PFSK-1 (cell line): ENCODE data around the gene SPTBN1.

Source experiments
- FOXP2 ChIP-seq: optimal IDR thresholded peaks from 2 replicates; pipeline ENCODE3; 2011; ENCODE audit warnings: borderline replicate concordance, control low read depth, inconsistent platforms; ENCODE audit not compliant: insufficient read depth; ENCODE audit errors: extremely low read length, extremely low read depth
- POLR2AphosphoS5 ChIP-seq: IDR thresholded peaks from 2 replicates; pipeline ENCODE4 v1.6.1; 2012; ENCODE audit warnings: low read depth, mild to moderate bottlenecking, control low read depth, low read length, moderate library complexity
- REST ChIP-seq, 2 experiments: IDR thresholded peaks; 2 replicates each; pipeline versions ENCODE4 v1.6.1 to v1.8.0; 2011 to 2012; ENCODE audit warnings: low read depth in 2 of 2, low read length in 2 of 2, control low read depth in 1 of 2, inconsistent platforms in 1 of 2, mild to moderate bottlenecking in 1 of 2, moderate library complexity in 1 of 2; ENCODE audit not compliant: insufficient read depth in 1 of 2
- SIN3A ChIP-seq: IDR thresholded peaks from 2 replicates; pipeline ENCODE4 v1.6.1; 2012; ENCODE audit warnings: mild to moderate bottlenecking, low read length, moderate library complexity, borderline replicate concordance; ENCODE audit not compliant: insufficient read depth
- TAF1 ChIP-seq: IDR thresholded peaks from 2 replicates; pipeline ENCODE4 v1.6.1; 2012; ENCODE audit warnings: low read length, control low read depth, borderline replicate concordance; ENCODE audit not compliant: insufficient read depth

SPTBN1 gene

GRCh38 chr2:54579061-54579681 is 123.0 kb downstream of the SPTBN1 start:
- TF ChIP-seq REST (IDR thresholded peaks at IDR 0.05; ENCODE audit: insufficient read depth in 1 of 2, low read depth in 2 of 2, low read length in 2 of 2) (no peak), SIN3A (no peak), TAF1 (no peak), FOXP2 (no peak), POLR2AphosphoS5 (no peak)

DNA sequence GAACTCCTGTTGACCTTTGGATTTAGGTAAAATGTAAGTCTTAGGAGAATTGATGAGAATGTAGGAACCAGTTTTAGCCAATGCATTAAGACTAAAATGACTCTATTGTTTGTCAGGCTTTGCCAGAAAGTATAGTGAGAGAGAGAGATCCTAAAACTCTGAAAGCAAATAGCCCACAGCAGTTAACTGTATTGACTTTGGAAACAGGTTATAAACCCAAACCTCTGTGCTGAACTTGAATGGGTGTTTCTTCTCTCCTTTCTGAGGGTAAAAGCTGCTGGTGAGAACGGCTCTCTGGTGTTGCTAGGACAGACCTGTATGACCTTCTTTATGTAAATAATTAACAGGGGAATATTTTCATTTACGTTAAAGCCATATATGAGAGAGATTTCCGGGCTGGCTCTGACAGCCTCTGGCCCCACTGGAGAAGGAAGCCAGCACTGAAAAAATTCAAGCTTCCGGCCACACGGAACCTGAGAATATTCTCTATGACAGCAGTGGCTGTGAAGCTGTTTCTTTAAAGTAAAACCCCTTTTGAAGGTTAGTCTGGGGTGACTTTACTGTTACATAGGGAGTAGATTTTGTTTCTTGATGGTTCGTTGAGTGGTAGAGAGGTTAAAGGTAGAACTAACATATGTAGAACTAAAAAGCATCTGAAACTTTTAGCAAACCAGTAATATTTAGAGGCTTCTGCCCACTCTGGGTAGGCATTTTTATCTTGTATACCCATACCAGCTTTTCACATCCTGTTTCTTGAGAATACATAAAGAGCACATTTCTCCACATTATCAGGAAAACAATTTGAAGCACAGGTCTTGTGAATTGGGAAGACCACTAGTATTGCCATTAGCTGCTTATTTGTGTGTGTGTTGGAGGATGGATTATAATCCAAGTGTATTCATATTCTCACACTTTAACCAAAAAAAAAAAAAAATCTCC is 123.8 kb downstream of the SPTBN1 start:
- TF ChIP-seq FOXP2 (no peak), SIN3A (no peak), REST (IDR thresholded peaks at IDR 0.05; ENCODE audit: insufficient read depth in 1 of 2, low read depth in 2 of 2, low read length in 2 of 2) (no peak), POLR2AphosphoS5 (no peak), TAF1 (no peak)

DNA sequence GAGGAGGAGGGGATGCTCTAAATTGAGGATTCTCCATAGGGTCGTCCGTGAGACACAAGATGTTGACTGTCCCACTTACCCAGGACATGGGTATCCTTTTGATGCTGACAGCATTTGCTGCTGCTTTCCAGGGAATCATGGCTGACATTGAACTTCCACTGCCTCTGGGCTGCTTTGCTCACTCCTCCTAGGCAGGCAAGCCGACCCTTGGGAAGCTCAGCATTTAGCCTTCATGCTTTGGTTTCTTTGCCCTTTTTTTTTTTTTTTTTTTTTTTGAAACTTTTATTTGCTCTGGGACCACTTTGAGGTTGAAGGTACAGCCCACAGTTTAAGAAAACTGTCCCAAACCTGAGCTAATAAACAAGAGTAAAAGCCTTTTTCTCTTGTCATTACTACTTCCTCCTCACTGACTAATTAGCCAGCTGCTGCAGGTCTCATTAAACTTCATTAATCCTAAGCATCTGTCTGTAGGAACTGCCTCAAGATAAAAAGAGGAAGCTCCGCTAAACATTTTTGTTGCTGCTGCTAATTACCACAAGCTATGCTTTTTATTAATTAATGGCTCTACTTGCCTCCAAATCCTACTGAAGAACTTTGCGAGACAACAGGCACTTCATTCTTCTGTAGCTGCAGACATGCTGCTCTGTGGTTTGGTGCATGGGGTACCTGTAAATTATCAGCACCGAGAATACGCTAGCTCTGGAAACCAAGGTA is 125.4 kb downstream of the SPTBN1 start:
- TF ChIP-seq SIN3A (no peak), FOXP2 (no peak), TAF1 (no peak), POLR2AphosphoS5 (no peak), REST (IDR thresholded peaks at IDR 0.05; ENCODE audit: insufficient read depth in 1 of 2, low read depth in 2 of 2, low read length in 2 of 2) (no peak)

GRCh38 chr2:54582987-54583386 is 126.9 kb downstream of the SPTBN1 start:
- no peak for TF ChIP-seq TAF1
- no peak for TF ChIP-seq POLR2AphosphoS5

DNA sequence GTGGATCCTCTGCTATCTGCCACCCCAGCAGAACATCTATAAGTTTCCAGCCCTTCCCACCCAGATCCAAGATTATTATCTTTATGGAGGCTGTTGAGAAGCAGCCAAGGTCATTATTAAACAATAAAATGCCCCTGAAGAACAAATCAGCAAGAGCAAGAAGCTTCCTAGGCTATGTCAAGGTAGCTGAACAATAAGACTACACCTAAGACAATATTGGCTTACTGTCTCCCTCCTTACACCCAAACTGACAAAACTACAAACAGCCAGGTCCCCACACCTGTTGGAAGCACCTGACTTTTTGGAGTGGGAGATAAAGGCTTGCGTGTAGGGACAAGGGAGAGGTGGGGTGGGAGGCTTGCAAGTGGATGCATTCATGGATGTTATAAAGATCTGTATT is 128.5 kb downstream of the SPTBN1 start:
- TF ChIP-seq POLR2AphosphoS5 = no peak
- no peak for TF ChIP-seq SIN3A
- TF ChIP-seq TAF1 = no peak
- no peak for TF ChIP-seq FOXP2
- TF ChIP-seq REST (IDR thresholded peaks at IDR 0.05; ENCODE audit: insufficient read depth in 1 of 2, low read depth in 2 of 2, low read length in 2 of 2) = no peak
